Neuronal stem cell (in vitro differentiated cells): ENCODE data around the gene CYBRD1.

Source experiments
- DNase-seq: peaks from one replicate; pipeline ENCODE4 v3.0.0-alpha.2; 2013; ENCODE audit warnings: low spot score
- H2AFZ ChIP-seq: one replicate; pipeline ENCODE4 v1.6.1; 2013; ENCODE audit warnings: mild to moderate bottlenecking, low read length, inconsistent platforms
- H2AK5ac ChIP-seq: 2 replicates; pipeline ENCODE4 v1.6.1; 2013; ENCODE audit warnings: low read depth, mild to moderate bottlenecking, inconsistent platforms, low read length, moderate library complexity, mixed read lengths
- H2BK120ac ChIP-seq: 2 replicates; pipeline ENCODE4 v1.6.1; 2013; ENCODE audit warnings: low read depth, mild to moderate bottlenecking, inconsistent platforms, low read length, moderate library complexity, mixed read lengths
- H2BK12ac ChIP-seq: one replicate; pipeline ENCODE4 v1.6.1; 2013; ENCODE audit warnings: low read length, inconsistent platforms
- H2BK15ac ChIP-seq: 2 replicates; pipeline ENCODE4 v1.6.1; 2013; ENCODE audit warnings: mild to moderate bottlenecking, low read length, inconsistent platforms, mixed read lengths
- H2BK5ac ChIP-seq: one replicate; pipeline ENCODE4 v1.6.1; 2013; ENCODE audit warnings: inconsistent platforms, mild to moderate bottlenecking, low read length, moderate library complexity
- H3K14ac ChIP-seq: one replicate; pipeline ENCODE4 v1.6.1; 2013; ENCODE audit warnings: low read length, inconsistent platforms
- H3K18ac ChIP-seq: 2 replicates; pipeline ENCODE4 v1.6.1; 2013; ENCODE audit warnings: low read length, inconsistent platforms
- H3K23ac ChIP-seq: 2 replicates; pipeline ENCODE4 v1.6.1; 2013; ENCODE audit warnings: low read depth, mild to moderate bottlenecking, mixed read lengths, low read length, inconsistent platforms; ENCODE audit not compliant: poor library complexity
- H3K27ac ChIP-seq: replicated peaks from 3 replicates; pipeline ENCODE4 v1.5.1; 2013; ENCODE audit warnings: low read length, inconsistent platforms
- H3K27me3 ChIP-seq, 3 experiments: 2 replicates each; pipeline ENCODE4 v1.6.1; 2013; ENCODE audit warnings: low read length in 3 of 3, mild to moderate bottlenecking in 2 of 3, inconsistent platforms in 1 of 3, low read depth in 1 of 3, mixed read lengths in 1 of 3, moderate library complexity in 1 of 3; ENCODE audit not compliant: control insufficient read depth in 3 of 3, insufficient read depth in 3 of 3
- H3K36me3 ChIP-seq, 2 donors: replicated peaks in 1 of 2; 2 replicates each; pipeline ENCODE4 v1.6.1; 2013; ENCODE audit warnings: low read length in 2 of 2; ENCODE audit not compliant: control insufficient read depth in 2 of 2, insufficient read depth in 2 of 2
- H3K4ac ChIP-seq: 2 replicates; pipeline ENCODE4 v1.6.1; 2013; ENCODE audit warnings: inconsistent platforms, mild to moderate bottlenecking, low read length, moderate library complexity
- H3K4me1 ChIP-seq, 2 donors: 1 replicate in 1 of 2; 2 replicates in 1 of 2; pipeline ENCODE4 v1.6.1; 2013; ENCODE audit warnings: low read length in 2 of 2, low read depth in 1 of 2; ENCODE audit not compliant: control insufficient read depth in 2 of 2, insufficient read depth in 1 of 2
- H3K4me2 ChIP-seq: one replicate; pipeline ENCODE4 v1.6.1; 2013; ENCODE audit warnings: mild to moderate bottlenecking, low read length, inconsistent platforms; ENCODE audit not compliant: insufficient read depth, poor library complexity, severe bottlenecking
- H3K4me3 ChIP-seq, 2 donors: 2 replicates each; pipeline ENCODE4 v1.5.1; 2013; ENCODE audit warnings: low read length in 2 of 2, mild to moderate bottlenecking in 2 of 2, inconsistent platforms in 1 of 2, moderate library complexity in 1 of 2
- H3K79me1 ChIP-seq: one replicate; pipeline ENCODE4 v1.6.1; 2013; ENCODE audit warnings: low read depth, mild to moderate bottlenecking, inconsistent platforms, low read length, moderate library complexity
- H3K9ac ChIP-seq: one replicate; pipeline ENCODE4 v1.6.1; 2013; ENCODE audit warnings: mild to moderate bottlenecking, low read depth, low read length, inconsistent platforms; ENCODE audit not compliant: poor library complexity
- H3K9me3 ChIP-seq, 2 donors: replicated peaks in 1 of 2; 2 replicates each; pipeline versions ENCODE3 to v1.6.1; 2013; ENCODE audit warnings: low read length in 2 of 2, mild to moderate bottlenecking in 2 of 2, inconsistent platforms in 1 of 2, low read depth in 1 of 2, mixed read lengths in 1 of 2, moderate library complexity in 1 of 2; ENCODE audit not compliant: control insufficient read depth in 2 of 2, insufficient read depth in 1 of 2
- H4K8ac ChIP-seq: one replicate; pipeline ENCODE4 v1.6.1; 2013; ENCODE audit warnings: low read depth, mild to moderate bottlenecking, inconsistent platforms, low read length, moderate library complexity
- H4K91ac ChIP-seq: one replicate; pipeline ENCODE4 v1.6.1; 2013; ENCODE audit warnings: low read length, low read depth, mild to moderate bottlenecking, inconsistent platforms; ENCODE audit not compliant: poor library complexity
- WGBS, 2 donors: extraction: QIAGEN DNeasy Blood & Tissue Kit; methylation state at CpG; one replicate each; pipeline ENCODE4 v1.1.7; 2013; ENCODE audit warnings: missing lambda C conversion rate in 2 of 2, mixed read lengths in 1 of 2; ENCODE audit not compliant: insufficient read length in 2 of 2, insufficient replicate concordance in 1 of 2; ENCODE audit errors: extremely low coverage in 2 of 2; 5-methylcytosine and 5-hydroxymethylcytosine counted together

CYBRD1 gene

DNA sequence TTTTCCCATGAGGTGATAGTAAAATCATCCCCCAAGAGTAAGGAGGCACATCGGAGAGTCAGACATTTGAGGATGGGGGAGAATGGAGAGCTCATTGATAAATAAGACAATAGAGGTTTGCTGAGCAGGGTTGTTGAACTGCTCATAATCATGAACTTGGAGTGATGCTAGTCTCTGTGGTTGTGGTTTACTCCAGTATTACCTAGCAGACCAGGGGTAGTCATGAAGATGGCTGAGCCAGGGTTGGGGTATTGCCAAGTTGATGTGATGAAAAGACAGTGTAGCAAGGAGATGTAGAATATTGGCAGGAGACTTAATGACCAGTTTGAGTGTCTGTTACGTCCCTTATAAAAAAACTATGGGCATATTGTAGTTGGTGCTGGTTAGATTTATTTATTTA lies 25.4 kb downstream of the CYBRD1 start:
- Histone ChIP-seq H3K18ac (no peak overlapping the region), H2BK12ac (no peak overlapping the region), H3K4me1 (no peaks in the 10 kb centered on the region), H3K4me2 (no peak overlapping the region), H2BK5ac (no peak overlapping the region), H3K27me3 (no peaks in the 10 kb centered on the region), H4K8ac (no peak overlapping the region), H3K23ac (no peak overlapping the region), H3K36me3 (peaks cover 0 to 10% of the 10 kb centered on the region in 2 donors), H3K9ac (no peak overlapping the region), H2AFZ (no peak overlapping the region), H3K4me3 (no peak overlapping the region), H4K91ac (no peak overlapping the region), H3K14ac (no peak overlapping the region), H2BK15ac (no peak overlapping the region), H2BK120ac (no peak overlapping the region), H3K79me1 (peaks cover 2% of the 10 kb centered on the region), H3K4ac (no peak overlapping the region), H3K27ac (no peak overlapping the region), H3K9me3 (no peaks in the 10 kb centered on the region), H2AK5ac (no peak overlapping the region)
- DNase-seq: no peak
- no CpG with 5 or more reads among the region's 2 CpGs for WGBS, 2 donors

DNA sequence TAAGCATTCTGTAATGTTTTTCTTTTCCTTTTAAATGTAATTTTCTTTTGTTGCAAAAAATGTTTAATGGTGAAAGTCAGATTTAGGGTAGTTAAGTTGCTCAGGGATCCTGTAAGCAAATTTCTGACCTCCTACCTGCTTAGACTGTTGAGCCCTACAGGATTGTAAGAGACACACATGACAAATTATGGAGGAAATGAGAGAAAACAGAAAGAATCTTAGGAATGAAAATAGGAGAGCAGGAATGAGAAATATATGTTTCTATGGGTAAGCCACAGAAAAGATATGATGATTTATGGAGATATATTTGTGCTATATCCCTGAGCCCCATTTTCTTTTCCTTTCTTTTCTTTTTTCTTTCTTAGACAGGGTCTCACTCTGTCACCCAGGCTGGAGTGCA lies 28.3 kb downstream of the CYBRD1 start:
- H2BK15ac ChIP-seq: no peak overlapping the region
- no peak overlapping the region for H2BK12ac ChIP-seq
- no peak overlapping the region for H2BK120ac ChIP-seq
- no peak overlapping the region for H4K91ac ChIP-seq
- H2AK5ac ChIP-seq: no peak overlapping the region
- H3K27ac ChIP-seq: no peak overlapping the region
- H3K14ac ChIP-seq: no peak overlapping the region
- H2BK5ac ChIP-seq: no peak overlapping the region
- no peak for DNase-seq
- H3K4me1 ChIP-seq: no peaks in the 10 kb centered on the region
- no peaks in the 10 kb centered on the region for H3K9me3 ChIP-seq
- H2AFZ ChIP-seq: no peak overlapping the region
- no peaks in the 10 kb centered on the region for H3K79me1 ChIP-seq
- H3K27me3 ChIP-seq: no peaks in the 10 kb centered on the region
- H4K8ac ChIP-seq: no peak overlapping the region
- no peak overlapping the region for H3K4me2 ChIP-seq
- no peak overlapping the region for H3K18ac ChIP-seq
- H3K36me3 ChIP-seq: peaks cover 0 to 16% of the 10 kb centered on the region in 2 donors
- H3K23ac ChIP-seq: no peak overlapping the region
- no peak overlapping the region for H3K4me3 ChIP-seq
- H3K9ac ChIP-seq: no peak overlapping the region
- H3K4ac ChIP-seq: no peak overlapping the region

DNA sequence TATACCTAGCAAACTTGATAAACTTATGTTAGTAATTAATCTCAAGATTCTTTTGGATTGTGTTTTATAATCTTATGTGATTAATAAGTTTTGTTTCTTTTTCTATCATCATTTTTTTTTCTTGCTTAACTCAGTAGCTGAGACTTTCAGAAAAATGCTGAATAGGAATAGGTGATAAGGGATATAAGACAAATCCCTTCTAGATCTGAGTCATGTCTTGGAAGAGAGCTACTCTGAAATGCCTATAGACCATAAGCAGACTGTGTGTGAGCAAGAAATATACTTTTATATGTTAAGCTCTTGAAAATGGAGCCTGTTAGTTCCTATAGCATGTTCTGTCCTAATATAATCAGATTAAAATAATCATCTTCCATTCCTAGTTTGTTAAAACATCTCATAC lies 29.6 kb downstream of the CYBRD1 start:
- Histone ChIP-seq H2BK12ac (no peak overlapping the region), H3K36me3 (peaks cover 0 to 19% of the 10 kb centered on the region in 2 donors)

GRCh38 chr2:171553236-171553635 lies 31.0 kb downstream of the CYBRD1 start:
- no peaks in the 10 kb centered on the region for H3K27me3 ChIP-seq
- H2BK5ac ChIP-seq: no peak overlapping the region
- no peak overlapping the region for H3K18ac ChIP-seq
- H2AFZ ChIP-seq: no peak overlapping the region
- no peak overlapping the region for H3K4me3 ChIP-seq
- H2AK5ac ChIP-seq: no peak overlapping the region
- no peaks in the 10 kb centered on the region for H3K79me1 ChIP-seq
- H4K8ac ChIP-seq: no peak overlapping the region
- H3K4me1 ChIP-seq: peaks cover 0 to 4% of the 10 kb centered on the region in 2 donors
- no peak overlapping the region for H2BK15ac ChIP-seq
- no peak for DNase-seq
- no CpG with 5 or more reads among the region's 2 CpGs for WGBS, 2 donors
- no peak overlapping the region for H3K27ac ChIP-seq
- peaks cover 0 to 19% of the 10 kb centered on the region in 2 donors for H3K36me3 ChIP-seq
- no peak overlapping the region for H3K23ac ChIP-seq
- no peak overlapping the region for H2BK120ac ChIP-seq
- no peaks in the 10 kb centered on the region for H3K9me3 ChIP-seq
- no peak overlapping the region for H4K91ac ChIP-seq
- H3K4ac ChIP-seq: no peak overlapping the region
- no peak overlapping the region for H2BK12ac ChIP-seq
- no peak overlapping the region for H3K9ac ChIP-seq
- no peak overlapping the region for H3K4me2 ChIP-seq
- H3K14ac ChIP-seq: no peak overlapping the region

More for the DNA sequence above, 29.6 kb downstream of the CYBRD1 start:
- no peak overlapping the region for H3K4me2 ChIP-seq
- no peak overlapping the region for H2BK120ac ChIP-seq
- H3K79me1 ChIP-seq: no peaks in the 10 kb centered on the region
- DNase-seq: no peak
- H3K27ac ChIP-seq: no peak overlapping the region
- H2BK5ac ChIP-seq: no peak overlapping the region
- no peak overlapping the region for H3K23ac ChIP-seq
- H2AK5ac ChIP-seq: no peak overlapping the region
- no peaks in the 10 kb centered on the region for H3K4me1 ChIP-seq
- H2AFZ ChIP-seq: no peak overlapping the region
- H4K8ac ChIP-seq: no peak overlapping the region
- H2BK15ac ChIP-seq: no peak overlapping the region
- H3K14ac ChIP-seq: no peak overlapping the region
- no peak overlapping the region for H3K18ac ChIP-seq
- H3K9me3 ChIP-seq: no peaks in the 10 kb centered on the region
- no peak overlapping the region for H4K91ac ChIP-seq
- no peak overlapping the region for H3K4ac ChIP-seq
- H3K4me3 ChIP-seq: no peak overlapping the region
- no peak overlapping the region for H3K9ac ChIP-seq
- no peaks in the 10 kb centered on the region for H3K27me3 ChIP-seq
